GM18951 (cell line): ENCODE data around the gene ACSS1.

Experiments used
- POLR2A ChIP-seq: IDR thresholded peaks from 4 replicates; pipeline ENCODE4 v1.6.1; 2011; ENCODE audit warnings: mild to moderate bottlenecking; ENCODE audit not compliant: insufficient read length, insufficient read depth; ENCODE audit errors: extremely low read depth
- in situ Hi-C: fragments of 300-500 bp; cut with MboI; formaldehyde crosslinking; loops from one replicate; pipeline ENCODE4 v1.12.0; 2022; ENCODE audit warnings: low sequenced_read_pairs, mixed read lengths, inconsistent platforms; ENCODE audit not compliant: unreplicated experiment

Gene ACSS1

DNA sequence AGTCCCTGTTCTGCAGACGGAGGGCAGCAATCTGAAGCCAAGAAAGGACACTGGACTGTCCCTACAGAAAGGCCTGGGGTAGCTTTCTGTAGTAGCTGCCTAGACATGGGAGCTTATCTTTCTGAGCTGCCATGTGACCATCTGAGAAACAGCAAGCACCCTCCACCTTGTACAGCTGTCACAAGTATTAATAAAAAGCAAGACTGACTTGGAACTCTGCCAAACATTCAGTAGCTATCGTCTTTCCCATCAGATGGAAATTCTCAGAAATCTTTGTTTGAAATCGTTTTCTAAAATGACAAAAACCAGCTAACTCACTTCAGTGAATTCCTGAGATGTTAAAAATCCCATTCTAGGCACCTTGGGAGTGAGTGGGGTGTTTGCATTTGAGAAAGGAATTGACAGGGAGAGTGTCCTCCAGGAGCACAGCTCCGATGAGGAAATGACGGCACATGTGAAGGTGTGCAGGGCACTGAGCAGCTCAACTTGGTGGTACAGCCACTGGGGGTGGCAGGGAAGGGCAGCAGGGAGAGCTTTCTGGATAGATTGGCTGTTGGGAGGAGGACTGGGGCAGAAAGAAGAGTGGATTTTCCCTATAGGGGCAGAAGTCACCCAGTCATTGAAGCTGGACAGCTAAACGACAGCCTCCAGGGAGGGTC is 24.5 kb downstream of the ACSS1 start:
- in situ Hi-C loops: no loop called here
- no peak for TF ChIP-seq POLR2A

DNA sequence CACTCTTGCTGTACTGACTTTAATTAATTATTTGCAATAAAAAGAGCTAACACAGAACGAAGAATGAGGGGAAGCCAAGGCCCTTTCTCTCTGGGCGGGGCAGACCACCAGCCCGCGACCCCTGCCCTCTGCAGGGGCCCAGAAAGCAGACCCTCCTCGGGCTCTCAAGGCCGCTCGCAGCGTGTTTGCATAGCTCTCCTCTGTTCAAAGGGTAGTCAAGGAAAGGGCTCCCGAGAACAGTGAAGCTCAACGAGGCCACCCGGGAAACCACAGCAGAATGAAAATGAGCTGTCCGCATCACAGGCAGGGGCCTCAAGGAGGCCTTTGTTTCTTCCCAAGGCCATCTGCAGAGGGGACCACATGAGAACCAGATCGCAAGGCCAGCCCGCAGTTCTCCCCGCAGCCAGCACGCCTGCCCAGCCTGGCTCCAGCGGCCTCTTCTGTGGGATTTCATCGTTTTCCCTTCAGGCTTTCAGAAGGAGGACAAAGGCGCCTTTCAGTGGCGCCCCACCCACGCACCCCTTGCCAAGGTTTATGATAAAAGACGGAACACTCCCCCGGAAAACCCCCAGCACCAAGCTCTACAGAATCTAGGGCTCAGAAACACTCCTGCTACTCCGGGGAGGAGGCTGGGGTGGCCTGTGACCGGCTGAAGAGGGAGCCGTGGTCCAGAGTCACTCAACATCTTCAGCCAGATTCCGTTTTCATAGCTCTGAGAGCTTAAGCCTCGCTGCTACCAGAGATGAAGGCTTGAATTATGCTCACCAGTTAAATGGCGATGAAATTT is 25.3 kb downstream of the ACSS1 start:
- TF ChIP-seq POLR2A: no peak

DNA sequence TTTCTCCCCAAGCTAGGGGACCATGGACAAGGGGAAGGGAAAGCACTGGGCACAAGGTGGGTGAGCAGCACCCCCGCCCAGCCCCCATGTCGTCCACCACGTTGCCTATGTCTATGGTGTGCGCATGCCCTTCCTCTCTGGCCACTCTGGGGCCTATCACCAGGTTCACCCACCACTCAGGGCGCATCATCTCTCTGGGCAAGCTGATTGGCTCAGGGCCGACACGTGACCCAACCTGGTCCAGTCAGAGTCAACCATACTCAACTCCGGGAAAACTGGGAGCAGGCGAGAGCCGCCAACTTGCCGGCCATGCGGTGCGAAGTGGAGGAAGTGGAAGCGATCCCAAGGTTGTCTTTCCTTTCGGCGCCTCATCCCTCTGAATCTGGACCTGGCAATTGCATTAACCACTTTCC is 25.9 kb downstream of the ACSS1 start:
- in situ Hi-C loops: no loop called here
- TF ChIP-seq POLR2A: no peak

More for the DNA sequence above, 25.3 kb downstream of the ACSS1 start:
- in situ Hi-C loops: no loop called here

DNA sequence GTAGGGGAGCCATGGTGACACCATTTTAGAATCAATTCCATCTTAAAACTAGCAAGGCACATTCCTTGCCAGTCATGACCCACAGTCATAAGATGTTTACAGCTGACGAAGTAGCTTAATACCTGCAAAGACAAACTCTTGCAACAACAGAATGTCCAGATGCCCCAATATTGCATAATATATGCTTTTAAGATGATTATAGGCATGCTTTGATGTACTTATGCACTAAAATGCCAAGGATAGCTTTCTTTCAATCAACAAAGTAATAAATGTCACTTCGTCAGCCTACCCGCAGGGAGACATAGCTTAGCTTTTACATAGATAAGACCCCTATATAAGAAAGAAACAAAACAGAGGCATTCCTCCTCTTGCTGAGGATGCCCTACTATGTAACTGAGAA is 26.7 kb downstream of the ACSS1 start:
- in situ Hi-C loops: no loop called here

DNA sequence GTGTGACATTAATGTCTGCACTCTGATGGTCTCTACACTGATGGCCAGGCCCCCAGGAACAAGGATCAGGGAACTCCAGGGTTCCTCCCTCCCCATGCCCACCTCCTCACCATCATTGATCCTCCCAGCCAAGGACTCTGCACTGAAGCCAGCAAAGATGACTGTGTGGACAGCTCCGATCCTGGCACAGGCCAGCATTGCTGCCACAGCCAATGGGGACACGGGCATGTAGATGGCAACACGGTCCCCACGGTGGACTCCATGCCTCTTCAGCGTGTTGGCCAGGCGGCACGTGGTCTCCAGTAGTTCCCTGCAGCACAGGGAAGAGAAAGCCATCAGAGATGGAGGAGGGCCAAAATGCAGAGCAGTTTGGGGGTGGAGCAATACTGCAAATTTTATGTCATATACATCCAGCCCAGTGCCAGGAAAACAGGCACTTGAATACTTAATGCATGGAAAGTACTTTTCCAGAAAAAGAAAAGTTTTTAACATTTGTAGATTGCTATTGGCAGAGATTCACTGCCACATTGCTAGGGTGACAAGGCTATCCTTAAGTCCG is 27.2 kb downstream of the ACSS1 start:
- no peak for TF ChIP-seq POLR2A
- in situ Hi-C loops: no loop called here

More for the DNA sequence above, 26.7 kb downstream of the ACSS1 start:
- TF ChIP-seq POLR2A: no peak

DNA sequence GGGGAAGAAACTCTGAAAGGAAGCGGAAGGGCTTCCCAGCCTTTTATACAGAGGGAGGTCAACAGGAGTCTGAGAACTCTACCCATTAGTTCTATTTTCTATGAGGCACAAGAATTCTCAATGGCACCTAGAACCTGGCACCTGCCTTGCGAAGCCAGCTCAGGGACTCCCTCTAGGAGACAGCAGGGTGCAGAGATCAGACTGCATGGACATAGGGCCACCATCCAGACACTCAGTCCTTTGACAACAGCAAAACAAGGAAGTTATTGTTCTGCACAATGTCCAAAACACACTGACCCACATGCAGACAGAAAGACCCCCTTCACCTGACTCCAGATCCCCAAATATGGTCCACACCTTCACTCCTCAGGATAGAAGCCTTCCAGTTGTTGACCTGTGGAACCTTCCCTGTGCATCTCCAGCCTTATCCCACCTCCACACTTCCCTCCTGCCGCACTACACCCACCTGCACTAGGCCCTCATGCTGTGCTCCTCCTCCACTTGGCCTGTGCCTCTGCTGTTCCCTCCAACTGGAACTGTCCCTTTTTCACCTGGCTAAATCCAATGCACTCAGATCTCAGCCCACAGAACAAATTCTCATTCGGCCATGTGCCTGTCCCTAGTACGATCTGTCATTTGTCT is 27.8 kb downstream of the ACSS1 start:
- in situ Hi-C loops: no loop called here
- TF ChIP-seq POLR2A: no peak

DNA sequence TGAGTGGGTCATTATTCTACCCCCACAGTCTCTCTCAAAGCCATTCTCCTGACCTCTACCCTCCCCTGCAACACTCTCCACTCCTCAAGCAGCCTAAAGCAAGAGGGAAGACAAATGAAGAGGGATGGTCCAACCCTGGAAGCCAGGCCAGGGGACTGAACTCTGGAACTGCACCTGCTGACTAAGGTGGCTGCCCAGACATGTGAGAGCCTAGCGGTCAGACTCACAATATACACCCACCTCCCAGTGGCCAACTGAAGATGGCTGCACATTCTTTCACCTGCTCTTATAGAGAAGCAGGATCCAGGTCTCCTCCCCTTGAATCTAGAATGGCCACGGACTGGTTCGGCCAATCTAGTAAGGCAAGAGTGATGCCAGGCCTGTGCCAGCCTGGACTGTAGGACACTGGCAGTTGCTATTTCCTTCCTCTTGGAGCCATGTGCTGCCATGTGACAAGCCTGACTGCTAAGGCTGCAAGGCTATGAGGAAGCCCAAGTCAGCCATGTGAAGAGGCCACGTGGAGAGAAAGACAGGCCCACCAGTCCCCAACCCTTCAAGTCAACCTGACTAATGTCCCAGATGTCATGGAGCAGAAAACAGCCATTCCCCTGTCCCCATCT is 31.8 kb downstream of the ACSS1 start:
- TF ChIP-seq POLR2A: no peak
- in situ Hi-C loops: no loop called here

DNA sequence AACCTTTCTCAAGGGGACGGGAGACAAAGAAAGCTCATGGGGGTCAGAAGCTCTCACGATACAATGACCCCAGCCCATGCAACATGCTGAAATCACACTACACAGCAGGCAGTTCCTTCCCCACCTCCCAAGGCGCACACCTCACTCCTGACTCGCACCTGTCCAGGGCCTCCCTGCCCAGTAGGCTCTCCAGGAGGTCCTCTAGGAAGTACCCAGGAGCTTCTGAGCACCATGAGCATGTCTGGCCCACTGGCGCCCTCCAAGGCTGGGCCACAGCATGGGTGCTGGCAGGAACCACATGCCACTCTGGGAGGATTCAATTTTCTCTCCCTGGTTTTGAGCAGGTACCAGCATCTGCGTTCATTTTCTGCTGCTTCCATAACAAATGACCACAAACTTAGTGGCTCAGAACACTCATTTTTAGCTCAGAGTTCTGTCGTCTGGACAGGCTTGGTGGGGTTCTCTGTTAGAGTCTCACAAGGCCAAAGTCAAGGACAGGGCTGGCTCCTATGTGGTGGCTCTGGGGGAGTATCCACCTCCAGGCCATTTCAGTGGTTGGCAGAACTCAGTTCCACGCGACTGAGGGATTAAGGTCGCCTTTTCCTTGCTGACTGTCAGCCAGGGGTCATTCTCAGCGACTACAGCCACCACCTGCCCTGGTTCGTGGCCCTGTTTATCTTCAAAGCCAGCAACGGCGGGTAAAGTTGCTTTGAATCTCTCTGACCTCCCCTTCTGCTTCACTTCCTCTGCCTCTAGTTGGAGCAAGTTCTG is 32.7 kb downstream of the ACSS1 start:
- no peak for TF ChIP-seq POLR2A

DNA sequence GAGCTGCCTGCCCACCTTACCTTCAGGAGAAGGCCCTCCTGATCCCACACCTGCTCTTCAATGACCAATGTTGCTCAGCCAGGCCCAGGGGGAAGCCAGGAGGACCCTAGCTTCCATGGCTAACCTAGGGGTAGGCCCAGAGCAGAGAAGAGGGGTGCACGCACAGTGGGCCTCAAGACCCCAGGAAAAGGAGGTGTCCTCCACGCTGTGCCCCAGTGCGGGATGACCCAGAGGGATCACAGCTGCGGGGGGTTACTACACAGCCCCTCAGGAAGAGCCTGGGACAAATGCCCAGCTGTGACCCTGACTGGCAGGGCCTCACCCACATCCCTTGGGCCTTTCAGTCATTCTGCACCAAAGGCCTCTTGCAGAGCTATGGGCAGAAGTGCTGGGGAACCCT is 33.8 kb downstream of the ACSS1 start:
- TF ChIP-seq POLR2A: no peak
- in situ Hi-C loops: no loop called here

More for the DNA sequence above, 32.7 kb downstream of the ACSS1 start:
- in situ Hi-C loops: no loop called here

DNA sequence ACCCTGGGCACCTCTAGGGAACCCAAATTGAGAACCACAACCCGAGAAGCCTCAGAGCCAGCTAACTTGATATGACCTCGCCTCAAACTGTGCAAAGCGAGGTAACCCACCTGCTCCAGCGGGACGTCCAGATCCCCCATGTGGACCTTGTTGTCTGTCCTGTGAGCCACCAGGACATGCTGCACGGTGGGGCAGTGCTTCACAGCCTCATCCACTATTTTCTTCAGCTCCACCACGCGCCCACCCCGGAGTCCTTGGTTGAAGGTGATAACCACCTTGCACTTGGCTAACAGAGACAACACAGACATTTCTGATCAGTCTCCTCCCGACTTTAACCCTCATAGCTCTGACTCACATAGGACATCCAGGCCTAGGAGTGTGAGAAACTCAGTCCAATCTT is 34.6 kb downstream of the ACSS1 start:
- in situ Hi-C loops: no loop called here
- TF ChIP-seq POLR2A: no peak

DNA sequence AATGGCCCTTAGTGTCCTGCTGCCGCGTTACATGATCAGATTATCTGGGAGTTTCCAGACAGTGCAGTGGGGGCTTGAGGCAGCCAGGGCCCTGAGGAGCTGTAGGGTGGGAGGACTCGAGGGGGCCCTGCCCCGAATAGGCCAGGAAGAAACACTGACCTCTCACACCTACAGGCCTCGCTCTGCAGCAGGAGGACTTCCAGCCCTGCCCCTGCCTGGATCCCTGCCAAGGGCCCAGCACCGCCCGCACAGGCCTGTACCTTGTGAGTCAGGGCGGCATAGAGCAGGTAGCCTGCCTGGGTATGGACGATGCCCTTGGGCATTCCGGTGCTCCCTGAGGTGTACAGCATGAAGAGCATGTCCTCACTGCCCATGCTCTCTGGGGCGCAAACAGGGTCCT is 35.3 kb downstream of the ACSS1 start:
- no peak for TF ChIP-seq POLR2A

DNA sequence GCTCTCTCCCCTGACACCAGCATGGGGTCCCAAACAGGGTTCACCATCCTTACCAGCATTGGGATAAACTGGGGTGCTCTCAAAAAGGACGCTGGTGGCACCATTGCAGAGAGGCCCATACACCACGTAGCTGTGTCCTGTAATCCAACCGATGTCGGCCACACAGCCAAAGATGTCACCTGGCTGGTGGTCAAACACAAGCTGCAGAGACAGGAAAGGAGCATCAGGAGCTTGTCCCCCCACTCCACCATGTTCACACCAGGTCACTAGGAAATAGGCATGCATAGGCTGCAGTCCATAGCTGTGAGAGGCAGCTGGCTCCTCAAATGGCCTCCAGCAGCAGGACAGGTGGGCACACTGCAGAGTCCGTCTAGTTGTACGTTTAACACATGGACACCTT is 36.6 kb downstream of the ACSS1 start:
- no peak for TF ChIP-seq POLR2A
- in situ Hi-C loops: no loop called here

More for the DNA sequence above, 35.3 kb downstream of the ACSS1 start:
- in situ Hi-C loops: no loop called here
